Fibroblast of skin of right biceps (primary cell): ENCODE data around the gene FAM222A.

Experiments
- DNase-seq: peaks from one replicate; pipeline ENCODE4 v3.0.0-alpha.2; 2013

Gene FAM222A

GRCh38 chr12:109762071-109762672 is 48.5 kb downstream of the FAM222A start:
- no peak for DNase-seq

- no peak for DNase-seq
Measured at GRCh38 chr12:109762673-109763191, 49.1 kb downstream of the FAM222A start.

- DNase-seq, result peak; percentile 68
Measured at GRCh38 chr12:109763201-109763841, 49.7 kb downstream of the FAM222A start.

GRCh38 chr12:109764123-109764522 is 50.5 kb downstream of the FAM222A start:
- DNase-seq, result no peak

GRCh38 chr12:109764776-109765445 is 51.3 kb downstream of the FAM222A start:
- no peak for DNase-seq

GRCh38 chr12:109765446-109765810 is 51.8 kb downstream of the FAM222A start:
- no peak for DNase-seq

GRCh38 chr12:109766251-109766778 is 52.7 kb downstream of the FAM222A start:
- no peak for DNase-seq

- no peak for DNase-seq
Measured at GRCh38 chr12:109767456-109767855, 53.8 kb downstream of the FAM222A start.

GRCh38 chr12:109767991-109768900 is 54.6 kb downstream of the FAM222A start:
- no peak for DNase-seq

- DNase-seq, result no peak
Measured at GRCh38 chr12:109768901-109769670, 55.5 kb downstream of the FAM222A start.

GRCh38 chr12:109770104-109770860 is 56.7 kb downstream of the FAM222A start:
- DNase-seq, result no peak

- DNase-seq, result no peak
Measured at GRCh38 chr12:109770861-109771670, 57.4 kb downstream of the FAM222A start.

GRCh38 chr12:109771746-109772621 is 58.4 kb downstream of the FAM222A start:
- DNase-seq, result no peak

- DNase-seq, result no peak
Measured at GRCh38 chr12:109772622-109773321, 59.1 kb downstream of the FAM222A start.

GRCh38 chr12:109773384-109774011 is 59.9 kb downstream of the FAM222A start:
- no peak for DNase-seq

- DNase-seq, result peak; percentile 55
Measured at GRCh38 chr12:109775172-109775881, 61.7 kb downstream of the FAM222A start.

- no peak for DNase-seq
Measured at GRCh38 chr12:109776624-109777023, 63.0 kb downstream of the FAM222A start.
